Measurements from ENCODE around the gene CTDP1.

- TF ChIP-seq, protein P1, sequence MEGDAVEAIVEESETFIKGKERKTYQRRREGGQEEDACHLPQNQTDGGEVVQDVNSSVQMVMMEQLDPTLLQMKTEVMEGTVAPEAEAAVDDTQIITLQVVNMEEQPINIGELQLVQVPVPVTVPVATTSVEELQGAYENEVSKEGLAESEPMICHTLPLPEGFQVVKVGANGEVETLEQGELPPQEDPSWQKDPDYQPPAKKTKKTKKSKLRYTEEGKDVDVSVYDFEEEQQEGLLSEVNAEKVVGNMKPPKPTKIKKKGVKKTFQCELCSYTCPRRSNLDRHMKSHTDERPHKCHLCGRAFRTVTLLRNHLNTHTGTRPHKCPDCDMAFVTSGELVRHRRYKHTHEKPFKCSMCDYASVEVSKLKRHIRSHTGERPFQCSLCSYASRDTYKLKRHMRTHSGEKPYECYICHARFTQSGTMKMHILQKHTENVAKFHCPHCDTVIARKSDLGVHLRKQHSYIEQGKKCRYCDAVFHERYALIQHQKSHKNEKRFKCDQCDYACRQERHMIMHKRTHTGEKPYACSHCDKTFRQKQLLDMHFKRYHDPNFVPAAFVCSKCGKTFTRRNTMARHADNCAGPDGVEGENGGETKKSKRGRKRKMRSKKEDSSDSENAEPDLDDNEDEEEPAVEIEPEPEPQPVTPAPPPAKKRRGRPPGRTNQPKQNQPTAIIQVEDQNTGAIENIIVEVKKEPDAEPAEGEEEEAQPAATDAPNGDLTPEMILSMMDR (conservative IDR thresholded peaks at IDR 0.05; ENCODE audit: low read length): no peak
- no peak for TF ChIP-seq EZH2phosphoT487 (IDR thresholded peaks at IDR 0.05; ENCODE audit: borderline replicate concordance)
Measured at GRCh38 chr18:79682894-79683625, 3.5 kb downstream of the CTDP1 start.

All from Loucy (cell line).